Activated T-cell treated with anti-CD3 and anti-CD28 coated beads for 24 hours (primary cell): Measurements from ENCODE around the gene PRSS35.
"Not testable (repeated sequence)": the region's sequence is repeated elsewhere in the genome, so short reads cannot be mapped to it uniquely, and the experiment has no call there.

ENCODE experiments used
- DNase-seq: peaks from one replicate; pipeline ENCODE4 v3.0.0-alpha.2; 2020; ENCODE audit warnings: low read depth

Gene PRSS35

DNA sequence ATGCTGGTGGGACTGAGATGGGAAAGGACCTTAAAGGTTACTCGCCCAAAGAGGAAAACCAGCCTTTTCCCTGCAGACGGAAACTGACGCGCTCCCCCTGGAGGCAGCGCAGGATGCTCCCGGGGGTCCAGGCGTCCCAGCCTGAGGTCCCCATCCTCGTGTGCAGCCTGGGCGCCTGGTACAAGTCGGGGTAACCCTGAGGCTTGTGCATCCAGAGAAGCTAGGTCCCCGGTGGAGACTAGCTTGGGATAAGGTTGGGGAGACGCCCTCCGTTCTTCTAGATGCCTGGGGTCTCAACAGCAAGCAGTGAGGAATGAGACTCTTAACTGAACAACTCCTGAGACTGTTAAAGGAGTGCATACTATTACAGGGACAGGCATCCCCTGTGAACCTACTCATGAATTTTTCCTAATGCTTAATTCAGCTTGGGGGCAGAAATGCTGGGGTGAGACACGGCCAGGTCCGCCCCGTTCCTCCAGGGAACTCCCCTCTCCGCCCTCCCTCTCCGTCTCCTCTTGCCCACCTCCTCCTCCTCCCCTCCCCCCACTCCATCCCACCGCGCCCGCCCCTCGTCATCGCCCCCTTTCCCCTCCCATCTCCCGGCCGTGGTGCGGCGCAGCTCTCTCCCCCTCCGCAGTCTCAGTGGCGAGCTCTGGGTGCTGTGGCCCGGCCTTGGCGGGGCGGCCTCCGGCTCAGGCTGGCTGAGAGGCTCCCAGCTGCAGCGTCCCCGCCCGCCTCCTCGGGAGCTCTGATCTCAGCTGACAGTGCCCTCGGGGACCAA is at the start of gene PRSS35:
Gene PRSS35 (plus strand): TSS at position 634 of the 781 bp plus-strand sequence. CDS start 10,908 bp downstream, outside the sequence.
- no peak for DNase-seq

DNA sequence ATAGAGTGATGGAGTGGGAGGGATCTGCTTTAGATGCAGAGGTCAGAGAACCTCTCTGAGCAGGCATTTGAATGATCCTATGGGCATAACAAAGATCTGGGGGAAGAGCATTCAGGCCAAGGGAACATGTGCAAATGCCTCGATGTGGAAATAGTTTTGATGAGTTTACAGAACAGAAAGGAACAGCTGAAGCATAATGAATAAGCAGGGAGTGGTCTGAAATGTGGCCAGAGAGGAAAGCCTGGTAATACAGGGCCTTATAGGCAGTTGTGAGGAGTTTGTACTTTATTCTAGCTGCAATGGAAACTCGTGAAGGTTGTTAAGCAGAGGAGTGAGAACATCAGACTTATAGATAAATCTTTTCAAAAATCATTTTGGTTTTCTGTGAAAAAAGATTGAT is 48.4 kb upstream of the PRSS35 start:
- DNase-seq = no peak

- no peak for DNase-seq
Measured at GRCh38 chr6:83464381-83465140, 47.8 kb upstream of the PRSS35 start.

- no peak for DNase-seq
Measured at GRCh38 chr6:83466328-83466727, 46.0 kb upstream of the PRSS35 start.

DNA sequence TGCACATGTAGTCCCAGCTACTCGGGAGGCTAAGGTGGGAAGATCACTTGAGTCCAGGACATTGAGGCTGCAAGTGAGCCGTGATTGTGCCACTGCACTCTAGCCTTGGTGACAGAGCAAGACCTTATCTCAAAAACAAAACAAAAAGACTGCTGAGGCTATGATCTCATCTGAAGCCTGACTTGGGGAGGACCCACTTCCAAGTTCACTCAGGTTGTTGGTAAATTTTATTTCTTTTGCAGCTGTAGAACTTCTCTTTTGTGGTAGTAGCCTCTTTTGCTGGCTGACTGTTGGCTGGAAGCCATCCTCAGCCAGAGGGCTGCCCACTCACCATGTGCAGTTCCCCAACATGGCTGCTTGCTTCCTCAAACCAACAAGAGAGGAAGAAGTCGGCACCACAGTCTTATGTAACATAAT is 44.7 kb upstream of the PRSS35 start:
- DNase-seq = no peak

DNA sequence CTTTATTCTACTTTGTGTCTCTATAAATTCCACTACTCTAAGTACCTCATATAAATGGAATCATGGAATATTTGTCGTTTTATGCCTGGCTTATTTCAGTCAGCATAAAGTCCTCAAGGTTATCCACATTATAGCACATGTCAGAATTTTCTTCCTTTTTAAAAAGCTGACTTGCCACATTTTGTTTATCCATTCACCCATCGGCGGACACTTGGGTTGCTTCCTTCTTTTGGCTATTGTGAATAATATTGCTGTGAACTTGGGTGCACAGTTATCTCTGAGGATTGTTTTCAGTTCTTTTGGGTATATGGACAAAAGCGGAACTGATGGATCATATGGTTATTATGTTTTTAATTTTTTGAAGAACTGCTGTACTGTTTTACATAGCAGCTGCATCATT is 42.3 kb upstream of the PRSS35 start:
- no peak for DNase-seq

DNA sequence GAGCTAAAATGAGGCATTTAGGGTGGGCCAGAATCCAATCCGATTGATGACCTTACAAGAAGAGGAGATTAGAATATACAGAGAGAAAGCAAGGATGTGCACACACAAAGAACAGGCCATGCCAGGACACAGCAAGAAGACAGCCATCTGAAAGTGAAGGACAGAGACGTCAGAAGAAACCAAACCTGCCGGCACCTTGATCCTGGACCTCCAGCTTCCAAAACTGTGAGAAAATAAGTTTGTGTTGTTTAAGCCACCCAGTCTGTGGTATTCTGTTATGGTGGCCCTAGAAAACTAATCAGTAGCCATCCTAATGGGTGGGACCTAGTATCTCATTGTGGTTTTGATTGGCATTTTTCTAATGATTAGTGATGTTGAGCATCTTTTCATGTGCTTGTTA is 41.7 kb upstream of the PRSS35 start:
- DNase-seq = no peak

DNA sequence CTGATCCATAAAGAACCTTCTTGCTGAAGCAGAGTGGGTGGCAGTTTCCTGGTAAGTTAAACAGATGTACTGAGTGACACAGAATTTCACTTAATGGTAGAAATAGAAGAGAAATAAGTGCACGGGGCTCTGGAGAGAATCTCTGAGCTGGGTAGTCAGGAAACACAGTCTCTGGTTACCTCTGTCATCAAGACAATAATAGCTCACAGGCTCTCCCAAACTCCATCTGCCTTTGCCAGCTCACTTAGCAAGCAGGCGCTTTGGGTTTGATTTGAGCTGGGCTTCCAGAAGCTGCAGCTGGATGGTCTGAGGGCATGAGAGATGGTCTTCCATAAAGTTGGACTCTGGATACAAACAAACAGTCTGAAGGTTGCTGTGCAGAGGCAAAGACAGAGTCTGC is 39.6 kb upstream of the PRSS35 start:
- DNase-seq = no peak

GRCh38 chr6:83474309-83474708 is 38.0 kb upstream of the PRSS35 start:
- no peak for DNase-seq

DNA sequence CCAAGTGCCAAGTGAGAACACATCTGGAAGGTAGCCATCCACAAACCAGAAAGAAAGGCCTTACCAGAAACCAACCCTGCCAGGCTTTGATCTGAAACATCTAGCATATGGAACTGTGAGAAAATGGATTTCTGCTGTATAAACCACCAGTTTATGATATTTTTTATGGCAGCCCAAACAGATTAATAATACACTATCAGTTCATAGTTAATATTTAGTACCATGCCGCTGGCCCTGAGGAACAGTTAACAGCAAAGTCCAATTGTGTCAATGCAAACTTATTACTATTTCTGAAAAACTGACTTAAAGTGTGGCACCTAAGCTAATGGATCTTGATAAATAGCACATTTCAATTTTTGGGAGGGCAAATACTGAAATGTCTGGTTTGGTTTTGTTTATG is 35.4 kb upstream of the PRSS35 start:
- DNase-seq = no peak

DNA sequence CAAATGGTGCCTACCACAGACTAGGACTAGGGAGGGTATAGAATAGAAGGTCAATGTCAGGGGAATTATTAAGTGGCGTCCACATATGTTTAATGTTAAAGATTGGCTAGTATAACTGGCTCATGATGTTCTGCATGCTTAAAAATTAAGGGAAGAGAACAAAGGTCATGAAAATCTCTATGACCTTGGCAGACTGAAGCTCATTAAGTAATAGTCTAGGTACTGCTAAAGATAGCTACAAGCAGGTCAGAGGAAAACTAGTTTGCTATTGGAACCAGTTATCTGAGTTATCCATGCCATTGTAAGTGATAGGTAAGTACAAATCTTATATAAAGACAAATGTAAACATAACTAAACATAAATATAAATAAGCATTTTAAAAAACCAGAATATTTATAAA is 32.9 kb upstream of the PRSS35 start:
- DNase-seq = no peak

DNA sequence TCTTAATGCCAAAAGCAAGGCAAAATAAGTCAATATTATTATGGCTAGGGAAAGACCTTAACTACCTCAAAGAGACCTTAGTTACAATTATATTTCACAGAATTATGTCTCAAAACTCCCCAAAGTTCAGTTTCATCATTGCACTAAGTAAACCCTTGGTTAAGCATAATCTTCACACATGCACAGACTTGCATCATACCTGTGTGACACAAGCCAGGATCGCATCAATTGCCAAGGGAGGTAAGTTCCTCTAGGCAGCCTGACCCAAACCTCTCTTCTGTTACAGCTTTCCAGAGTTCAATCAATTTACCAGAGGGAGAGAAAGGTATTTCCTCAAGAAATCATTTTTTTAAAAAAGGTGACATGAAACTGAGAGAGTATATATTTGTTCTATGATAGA is 31.9 kb upstream of the PRSS35 start:
- no peak for DNase-seq

GRCh38 chr6:83481938-83482337 is 30.4 kb upstream of the PRSS35 start:
- not testable (repeated sequence) for DNase-seq

DNA sequence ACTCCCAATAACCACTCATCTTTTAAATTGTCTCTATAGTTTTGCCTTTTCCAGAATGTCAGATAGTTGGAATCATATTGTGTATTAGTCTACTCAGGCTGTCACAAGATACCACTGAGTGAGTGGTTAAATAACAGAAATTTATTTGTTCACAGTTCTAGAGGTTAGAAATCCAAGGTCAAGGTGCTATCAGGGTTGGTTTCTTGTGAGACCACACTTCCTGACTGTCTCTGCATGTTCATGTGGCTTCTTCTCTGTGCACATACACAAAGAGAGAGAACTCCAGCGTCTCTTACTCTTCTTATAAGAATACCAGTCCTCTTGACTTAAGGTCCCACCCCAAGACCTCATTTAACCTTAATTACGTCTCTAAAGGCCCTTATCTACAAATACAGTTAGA is 23.9 kb upstream of the PRSS35 start:
- DNase-seq = no peak

DNA sequence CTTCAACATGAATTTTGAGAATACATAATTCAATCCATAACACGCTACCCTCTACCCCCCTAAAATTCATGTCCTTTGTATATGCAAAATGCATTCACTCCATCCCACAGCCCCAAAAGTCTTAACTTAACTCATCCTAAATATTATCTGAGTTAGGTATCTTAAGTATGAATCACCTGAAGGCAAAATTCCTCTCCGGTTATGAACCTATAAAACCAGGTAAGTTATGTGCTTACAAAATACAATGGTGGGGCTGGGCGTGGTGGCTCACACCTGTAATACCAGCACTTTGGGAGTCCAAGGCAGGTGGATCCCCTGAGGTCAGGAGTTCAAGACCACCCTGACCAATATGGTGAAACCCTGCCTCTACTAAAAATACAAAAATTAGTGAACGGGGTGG is 23.5 kb upstream of the PRSS35 start:
- DNase-seq = no peak

DNA sequence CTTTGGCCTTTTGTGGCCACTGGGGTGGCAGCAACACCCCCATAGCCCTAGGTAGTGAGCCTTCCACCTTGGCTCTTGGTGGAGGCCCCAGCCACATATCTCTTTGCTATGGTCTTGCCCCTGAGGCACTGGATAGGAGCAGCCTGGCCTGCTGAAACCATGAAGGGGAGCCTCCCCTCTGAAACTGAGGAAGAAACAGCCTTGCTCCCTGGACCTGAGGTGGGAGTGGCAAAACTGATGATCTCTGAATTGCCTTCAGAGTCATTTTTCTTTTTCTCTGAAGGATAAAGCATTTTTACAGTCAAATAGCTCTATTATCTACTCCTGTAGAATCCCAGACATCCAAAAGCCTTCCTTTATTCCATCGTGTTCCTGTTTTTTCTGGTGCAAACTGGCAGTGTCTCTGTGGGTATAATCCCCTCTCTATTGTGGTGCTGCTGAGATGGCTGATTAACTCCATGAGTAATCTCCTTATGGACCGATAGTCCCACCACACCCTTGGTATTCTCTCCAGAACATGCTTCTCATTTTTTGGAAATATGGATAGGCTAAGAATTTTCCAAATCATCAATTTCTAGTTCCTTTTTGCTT is 22.0 kb upstream of the PRSS35 start:
- DNase-seq = no peak

GRCh38 chr6:83505356-83505755 is 7.0 kb upstream of the PRSS35 start:
- no peak for DNase-seq

DNA sequence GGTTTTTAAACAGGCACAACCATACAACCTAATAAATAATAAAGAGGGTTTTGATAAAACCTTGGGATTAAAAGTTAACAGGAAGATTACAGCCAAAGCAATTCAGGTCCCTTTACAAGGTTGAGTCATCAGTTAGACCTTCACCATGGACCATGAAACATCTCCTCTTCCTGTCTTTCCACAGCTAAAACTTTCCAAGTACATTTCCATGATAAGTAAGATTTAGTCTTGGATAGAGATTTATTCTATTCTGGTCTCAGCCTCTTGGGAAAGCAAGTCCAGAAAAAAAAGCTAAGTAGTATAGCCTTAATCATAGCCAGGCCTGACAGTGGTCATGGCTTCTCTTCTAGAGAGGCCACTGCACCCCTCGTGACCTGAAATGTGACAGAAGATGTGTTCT is 2.9 kb upstream of the PRSS35 start:
- DNase-seq = no peak

DNA sequence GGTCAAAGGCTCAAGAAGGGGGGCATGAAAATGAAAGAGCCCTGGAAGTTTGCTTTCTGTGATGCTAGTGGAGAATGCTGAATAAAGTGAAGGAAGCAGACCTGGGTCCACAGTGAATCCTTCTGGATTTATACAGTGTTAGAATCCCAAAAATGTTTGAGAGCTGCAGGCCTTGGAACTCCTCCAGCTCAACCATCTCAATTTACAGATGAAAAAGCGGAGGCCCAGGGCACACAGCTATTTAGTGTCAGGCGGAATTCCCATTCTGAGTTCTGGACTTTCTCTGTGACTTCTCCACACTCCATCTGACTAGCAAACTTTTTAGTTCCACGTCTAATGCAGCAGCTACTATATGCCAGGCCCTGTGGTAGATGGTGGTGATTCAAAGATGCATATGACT is 1.5 kb upstream of the PRSS35 start:
- DNase-seq = no peak

DNA sequence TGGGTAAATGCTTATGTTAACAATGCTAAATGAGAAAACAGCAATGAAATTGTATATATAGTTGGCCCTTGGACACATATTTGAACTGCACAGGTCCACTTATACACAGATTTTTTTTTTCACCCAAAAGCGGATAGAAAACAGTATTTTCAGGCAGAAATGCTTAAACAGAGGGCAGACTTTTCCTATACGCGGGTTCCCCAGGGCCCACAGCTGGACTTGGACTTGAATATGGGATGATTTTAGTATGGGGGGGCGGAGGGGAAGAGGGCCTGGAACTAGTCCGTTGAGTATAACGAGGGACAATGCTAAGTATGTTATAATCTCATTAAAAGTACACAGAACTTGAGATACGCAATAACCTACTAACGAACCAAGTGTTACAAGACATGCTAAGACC is 1.1 kb upstream of the PRSS35 start:
- no peak for DNase-seq

DNA sequence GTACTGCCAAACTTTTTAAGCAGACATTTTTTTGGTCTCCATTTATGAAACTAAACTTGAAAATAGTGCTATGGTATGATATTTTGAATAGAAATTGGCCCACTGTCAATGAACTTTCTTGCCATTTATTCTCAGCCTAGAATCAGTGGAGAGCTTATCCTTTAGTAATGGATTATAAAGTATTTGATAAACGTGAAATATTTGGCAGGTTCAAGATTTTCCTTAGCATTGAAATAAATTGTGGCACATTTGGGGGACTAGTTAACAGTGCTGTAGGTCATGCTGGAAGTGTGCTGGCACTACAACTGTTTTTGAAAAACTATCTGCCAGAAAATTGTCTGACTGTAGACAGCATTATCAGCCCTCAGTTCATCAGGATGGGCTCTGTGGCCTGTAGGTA is 2.1 kb downstream of the PRSS35 start:
- DNase-seq = no peak

- DNase-seq = no peak
Measured at GRCh38 chr6:83514866-83515466, 2.6 kb downstream of the PRSS35 start.

DNA sequence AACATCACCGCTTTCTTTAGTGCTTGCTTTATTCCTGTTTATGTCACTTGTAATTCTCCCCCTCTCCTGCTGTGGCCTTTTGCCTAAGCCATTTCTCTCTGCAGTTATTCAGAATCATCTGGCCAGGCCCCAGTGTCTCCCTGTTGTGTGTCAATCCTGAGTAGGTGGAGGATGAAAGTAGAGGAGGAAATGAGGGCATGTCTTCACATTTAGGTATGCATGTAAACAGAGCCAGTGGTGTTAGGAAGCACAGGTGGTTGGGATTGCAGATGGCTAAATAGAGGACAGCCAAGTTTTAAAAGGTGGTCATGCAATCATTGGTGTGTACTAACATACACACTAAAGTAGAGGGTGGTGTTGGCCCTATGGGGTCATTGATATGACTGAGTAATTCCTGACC is 5.2 kb downstream of the PRSS35 start:
- DNase-seq = no peak
